CD14-positive monocyte (primary cell): ENCODE measurements around the gene RNF220. TPM values are rescaled to one million over a fixed set of nuclear protein-coding genes. Genes with fewer than 3 reads are reported as not detected.

ENCODE experiments used
- DNase-seq, 3 donors: peaks; one replicate each; pipeline ENCODE4 v3.0.0-alpha.2; 2011 to 2022
- H2AFZ ChIP-seq: 2 replicates; pipeline ENCODE4 v1.6.0; 2012; ENCODE audit warnings: mild to moderate bottlenecking, low read depth, low read length, inconsistent platforms; ENCODE audit not compliant: insufficient read depth, poor library complexity, severe bottlenecking
- H3K27ac ChIP-seq, 2 donors: 1 replicate in 1 of 2; 2 replicates in 1 of 2; pipeline ENCODE4 v1.5.1; 2012 to 2013; ENCODE audit warnings: low read length in 2 of 2, control low read depth in 1 of 2, inconsistent platforms in 1 of 2, low read depth in 1 of 2, mild to moderate bottlenecking in 1 of 2
- H3K27me3 ChIP-seq, 2 donors: one replicate each; pipeline versions ENCODE4 v1.6.0 to v1.6.1; 2011 to 2013; ENCODE audit warnings: low read length in 2 of 2; ENCODE audit not compliant: control insufficient read depth in 2 of 2, insufficient read depth in 2 of 2
- H3K36me3 ChIP-seq, 2 donors: replicated peaks in 1 of 2; 1 replicate in 1 of 2; 2 replicates in 1 of 2; pipeline versions ENCODE4 v1.5.1 to v1.6.1; 2012 to 2013; ENCODE audit warnings: low read length in 2 of 2, control low read depth in 1 of 2, inconsistent platforms in 1 of 2, mild to moderate bottlenecking in 1 of 2; ENCODE audit not compliant: insufficient read depth in 2 of 2, control insufficient read depth in 1 of 2
- H3K4me1 ChIP-seq, 2 donors: 1 replicate in 1 of 2; 2 replicates in 1 of 2; pipeline versions ENCODE4 v1.5.1 to v1.6.1; 2012 to 2013; ENCODE audit warnings: low read length in 2 of 2, control low read depth in 1 of 2, inconsistent platforms in 1 of 2, mild to moderate bottlenecking in 1 of 2, moderate library complexity in 1 of 2; ENCODE audit not compliant: insufficient read depth in 2 of 2, control insufficient read depth in 1 of 2
- H3K4me2 ChIP-seq: replicated peaks from 2 replicates; pipeline ENCODE3; 2012; ENCODE audit warnings: low read length, moderate library complexity, mild to moderate bottlenecking; ENCODE audit not compliant: poor library complexity, severe bottlenecking; ENCODE audit errors: extremely low read depth
- H3K4me3 ChIP-seq, 3 experiments: fragments of 200-600 bp in 1 of 3; sonication (generic) in 1 of 3; replicated peaks in 1 of 3; 1 replicate in 2 of 3; 2 replicates in 1 of 3; pipeline ENCODE4 v1.5.1; 2011 to 2013; ENCODE audit warnings: low read length in 3 of 3, mild to moderate bottlenecking in 3 of 3, control low read depth in 2 of 3, low read depth in 2 of 3, inconsistent platforms in 1 of 3, moderate library complexity in 1 of 3
- H3K79me2 ChIP-seq: 2 replicates; pipeline ENCODE4 v1.6.0; 2012; ENCODE audit warnings: mild to moderate bottlenecking, control low read depth, inconsistent platforms, low read length, moderate library complexity; ENCODE audit not compliant: insufficient read depth
- H3K9ac ChIP-seq: 2 replicates; pipeline ENCODE4 v1.6.0; 2017; ENCODE audit warnings: low read length, mild to moderate bottlenecking; ENCODE audit not compliant: insufficient read depth, poor library complexity, severe bottlenecking
- H3K9me3 ChIP-seq, 2 donors: replicated peaks in 1 of 2; 1 replicate in 1 of 2; 2 replicates in 1 of 2; pipeline versions ENCODE4 v1.5.1 to v1.6.1; 2012 to 2013; ENCODE audit warnings: low read length in 2 of 2, control low read depth in 1 of 2; ENCODE audit not compliant: control insufficient read depth in 1 of 2, insufficient read depth in 1 of 2
- H4K20me1 ChIP-seq: 2 replicates; pipeline ENCODE4 v1.6.0; 2012; ENCODE audit warnings: mild to moderate bottlenecking, low read length, control low read depth, moderate library complexity; ENCODE audit not compliant: insufficient read depth
- H3K27ac Mint-ChIP-seq, 7 donors: one replicate each; pipeline ENCODE4 v1.8.0; 2020; ENCODE audit warnings: mild to moderate bottlenecking in 7 of 7, mixed read lengths in 7 of 7, moderate library complexity in 6 of 7, inconsistent platforms in 2 of 7
- H3K27me3 Mint-ChIP-seq, 3 donors: one replicate each; pipeline ENCODE4 v1.8.0; 2021 to 2022; ENCODE audit warnings: low read depth in 3 of 3, mild to moderate bottlenecking in 3 of 3, mixed read lengths in 3 of 3, moderate library complexity in 3 of 3, inconsistent platforms in 1 of 3
- H3K36me3 Mint-ChIP-seq, 2 donors: one replicate each; pipeline ENCODE4 v1.8.0; 2020; ENCODE audit warnings: mixed read lengths in 2 of 2, inconsistent platforms in 1 of 2, mild to moderate bottlenecking in 1 of 2
- H3K4me1 Mint-ChIP-seq: one replicate; pipeline ENCODE4 v1.8.0; 2020; ENCODE audit warnings: mild to moderate bottlenecking, mixed read lengths
- H3K4me3 Mint-ChIP-seq, 2 donors: one replicate each; pipeline ENCODE4 v1.8.0; 2020; ENCODE audit warnings: mild to moderate bottlenecking in 2 of 2, mixed read lengths in 2 of 2, moderate library complexity in 1 of 2
- H3K9me3 Mint-ChIP-seq, 7 donors: one replicate each; pipeline ENCODE4 v1.8.0; 2020 to 2022; ENCODE audit warnings: mixed read lengths in 7 of 7, mild to moderate bottlenecking in 6 of 7, moderate library complexity in 6 of 7, inconsistent platforms in 2 of 7
- CTCF ChIP-seq: fragments of 200-600 bp; IDR thresholded peaks from one replicate; pipeline ENCODE4 v1.8.0; 2022; ENCODE audit warnings: antibody characterized with exemption, mild to moderate bottlenecking
- WGBS: methylation state at CpG from one replicate; pipeline ENCODE4 v1.1.5; 2013; ENCODE audit warnings: missing lambda C conversion rate; ENCODE audit not compliant: insufficient coverage; 5-methylcytosine and 5-hydroxymethylcytosine counted together
- intact Hi-C, 2 donors: fragments of 100-400 bp; cut with micrococcal nuclease; formaldehyde crosslinking; loops; one replicate each; pipeline versions ENCODE4 v1.15.0 to v1.15.1; 2023
- polyA plus RNA-seq, 3 donors: library from polyadenylated mRNA; depleted of rRNA in 1 of 3; unstranded in 2 of 3; stranded (reverse) in 1 of 3; fragments of 300-500 nt in 2 of 3; fragments of >200 nt in 1 of 3; fragmentation: Illumina TruSeq in 2 of 3; gene quantifications; 1 replicate in 2 of 3; 2 replicates in 1 of 3; pipeline ENCODE4 v1.2.3, GENCODE V29; 2012 to 2021

RNF220 gene
- polyA plus RNA-seq, 3 donors: 39.4 to 133 (median 49.4) TPM

DNA sequence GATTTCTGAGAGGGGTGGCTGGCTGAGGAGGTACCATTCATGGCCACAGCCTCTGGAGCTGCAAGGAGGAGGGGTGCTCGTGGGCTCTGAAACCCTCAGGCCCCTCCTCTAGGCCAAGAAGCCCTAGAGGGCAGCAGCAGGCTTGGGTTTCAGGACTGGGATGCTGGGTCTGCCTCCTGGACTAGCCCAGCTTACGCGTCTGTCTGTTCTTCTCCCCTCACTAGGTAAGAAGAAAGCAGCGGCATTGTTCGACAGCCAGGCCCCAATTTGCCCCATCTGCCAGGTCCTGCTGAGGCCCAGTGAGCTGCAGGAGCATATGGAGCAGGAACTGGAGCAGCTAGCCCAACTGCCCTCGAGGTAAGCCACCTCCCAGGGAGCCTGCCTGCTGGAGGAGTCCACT, 208.9 kb downstream of the RNF220 start:
- no peak overlapping the region for H3K4me2 ChIP-seq
- no peaks in the 10 kb centered on the region for H3K79me2 ChIP-seq
- intact Hi-C loops: no loop called here
- no peaks in the 10 kb centered on the region for H3K27me3 ChIP-seq
- TF ChIP-seq CTCF: no peak
- Mint-ChIP-seq H3K27me3 (peaks cover 2% of the 10 kb centered on the region in 3 donors), H3K9me3 (no peaks in the 10 kb centered on the region), H3K27ac (no peak overlapping the region), H3K4me1 (no peaks in the 10 kb centered on the region), H3K4me3 (no peak overlapping the region), H3K36me3 (no peaks in the 10 kb centered on the region)
- H3K27ac ChIP-seq: no peak overlapping the region
- H4K20me1 ChIP-seq: no peaks in the 10 kb centered on the region
- no peaks in the 10 kb centered on the region for H3K4me1 ChIP-seq
- DNase-seq: no peak
- H2AFZ ChIP-seq: no peak overlapping the region
- H3K9ac ChIP-seq: no peak overlapping the region
- H3K36me3 ChIP-seq: no peaks in the 10 kb centered on the region
- H3K4me3 ChIP-seq: no peak overlapping the region
- 89% methylated on average over 6 of the region's 6 CpGs for WGBS
- no peaks in the 10 kb centered on the region for H3K9me3 ChIP-seq

DNA sequence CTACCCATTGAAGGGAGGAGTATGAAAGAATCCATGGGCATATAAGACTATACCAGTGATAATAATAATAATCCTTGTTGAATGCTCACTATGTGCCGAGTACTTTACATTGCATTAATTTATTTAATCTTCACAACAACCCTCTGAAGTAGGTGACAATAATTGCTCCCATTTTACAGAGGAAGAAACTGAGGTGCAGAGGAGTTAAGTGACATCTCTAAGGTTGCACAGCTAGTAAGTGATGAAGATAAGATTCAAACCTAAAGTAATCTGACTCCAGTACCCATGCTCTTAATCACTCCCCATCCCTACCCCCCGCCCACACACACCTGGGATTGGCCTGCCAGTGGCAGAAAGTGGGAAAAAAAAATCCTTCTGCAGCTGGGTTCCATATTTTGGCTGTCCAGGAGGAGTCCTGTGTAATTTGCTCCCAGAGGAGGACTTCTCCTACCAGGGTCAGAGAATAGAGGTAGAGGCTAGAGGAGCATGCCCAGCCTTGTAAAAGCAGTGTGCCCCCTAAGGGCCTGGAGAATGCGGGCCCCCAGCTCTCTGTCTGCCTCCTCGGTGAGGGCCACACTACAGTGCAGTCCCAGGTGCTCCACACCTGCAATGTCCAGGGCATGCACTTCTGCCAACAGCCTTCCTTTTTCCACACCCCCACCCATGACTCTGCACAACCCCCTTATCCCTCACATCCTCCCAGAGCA, 211.4 kb downstream of the RNF220 start:
- H3K4me1 Mint-ChIP-seq: no peaks in the 10 kb centered on the region

More for the DNA sequence above, 211.4 kb downstream of the RNF220 start:
- no peak for DNase-seq
- Histone ChIP-seq H2AFZ (no peak overlapping the region), H3K9me3 (no peaks in the 10 kb centered on the region), H3K79me2 (no peaks in the 10 kb centered on the region), H3K36me3 (no peaks in the 10 kb centered on the region), H4K20me1 (no peaks in the 10 kb centered on the region), H3K9ac (no peak overlapping the region), H3K27me3 (no peaks in the 10 kb centered on the region), H3K4me2 (no peak overlapping the region), H3K27ac (no peak overlapping the region), H3K4me1 (no peaks in the 10 kb centered on the region), H3K4me3 (no peak overlapping the region)
- Mint-ChIP-seq H3K4me3 (no peak overlapping the region), H3K27me3 (peaks cover 2 to 5% (median 3%) of the 10 kb centered on the region in 3 donors), H3K9me3 (no peaks in the 10 kb centered on the region), H3K36me3 (no peaks in the 10 kb centered on the region), H3K27ac (peak overlapping the region in 1 of 7 donors; percentile 71)
- WGBS: 100% methylated on average over 2 of the region's 4 CpGs
- intact Hi-C loops: no loop called here
- no peak for TF ChIP-seq CTCF
